ENCODE data around the gene RGMA.

GRCh38 chr15:93063262-93063671 lies 25.7 kb downstream of the RGMA start:
- no peak for TF ChIP-seq POLR2AphosphoS5 (IDR thresholded peaks at IDR 0.05; ENCODE audit: insufficient read depth, low read depth, low read length)
- TF ChIP-seq CTCF (IDR thresholded peaks at IDR 0.05; ENCODE audit: extremely low read depth in 1 of 2, insufficient read depth in 1 of 2, low read depth in 1 of 2, low read length in 2 of 2), result no peak
